HEK293 (cell line): ENCODE data around the gene MGLL.

Source experiments
- REST ChIP-seq: fragments of 450-650 bp; formaldehyde crosslinking; IDR thresholded peaks from 2 replicates; pipeline ENCODE4 v1.5.1; 2016; ENCODE audit warnings: missing biosample characterization, missing genetic modification characterization
- SETDB1 ChIP-seq: IDR thresholded peaks from one replicate; pipeline ENCODE4 v1.6.1; 2017; ENCODE audit warnings: mild to moderate bottlenecking, low read length, moderate library complexity, mixed read lengths; ENCODE audit not compliant: insufficient read length
- TCF7L2 ChIP-seq: IDR thresholded peaks from 2 replicates; pipeline ENCODE4 v1.6.1; 2011; ENCODE audit warnings: low read depth, mild to moderate bottlenecking, inconsistent platforms, low read length, moderate library complexity, borderline replicate concordance
- ZNF10 ChIP-seq: fragments of 450-650 bp; formaldehyde crosslinking; IDR thresholded peaks from 2 replicates; pipeline ENCODE4 v1.5.1; 2017; ENCODE audit warnings: missing biosample characterization, missing genetic modification characterization
- ZNF174 ChIP-seq: fragments of 450-650 bp; formaldehyde crosslinking; IDR thresholded peaks from 2 replicates; pipeline ENCODE4 v1.5.0; 2017; ENCODE audit warnings: missing biosample characterization, mild to moderate bottlenecking, missing genetic modification characterization
- ZNF175 ChIP-seq: fragments of 450-650 bp; formaldehyde crosslinking; IDR thresholded peaks from 2 replicates; pipeline ENCODE4 v1.5.1; 2016; ENCODE audit warnings: missing biosample characterization, missing genetic modification characterization
- ZNF274 ChIP-seq, 2 experiments: fragments of 200-500 bp in 1 of 2; fragments of 450-650 bp in 1 of 2; sonication (Bioruptor generic) in 1 of 2; formaldehyde crosslinking in 1 of 2; IDR thresholded peaks; 2 replicates each; pipeline versions ENCODE4 v1.5.1 to v1.6.1; 2014 to 2016; ENCODE audit warnings: borderline replicate concordance in 1 of 2, inconsistent platforms in 1 of 2, low read length in 1 of 2, missing biosample characterization in 1 of 2, missing genetic modification characterization in 1 of 2
- ZNF596 ChIP-seq: fragments of 450-650 bp; IDR thresholded peaks from 2 replicates; pipeline ENCODE4 v1.5.0; 2018; ENCODE audit warnings: missing biosample characterization, mild to moderate bottlenecking, missing genetic modification characterization, moderate library complexity
- ZNF777 ChIP-seq: fragments of 450-650 bp; formaldehyde crosslinking; IDR thresholded peaks from 2 replicates; pipeline ENCODE4 v1.5.1; 2017; ENCODE audit warnings: missing biosample characterization, missing genetic modification characterization, borderline replicate concordance
- TF ChIP-seq, protein P1 (sequence below): fragments of 450-650 bp; formaldehyde crosslinking; IDR thresholded peaks from 2 replicates; pipeline ENCODE4 v1.5.1; 2016; ENCODE audit warnings: missing biosample characterization, missing genetic modification characterization

- TF ChIP-seq TCF7L2, result no peak
- TF ChIP-seq, protein P1, sequence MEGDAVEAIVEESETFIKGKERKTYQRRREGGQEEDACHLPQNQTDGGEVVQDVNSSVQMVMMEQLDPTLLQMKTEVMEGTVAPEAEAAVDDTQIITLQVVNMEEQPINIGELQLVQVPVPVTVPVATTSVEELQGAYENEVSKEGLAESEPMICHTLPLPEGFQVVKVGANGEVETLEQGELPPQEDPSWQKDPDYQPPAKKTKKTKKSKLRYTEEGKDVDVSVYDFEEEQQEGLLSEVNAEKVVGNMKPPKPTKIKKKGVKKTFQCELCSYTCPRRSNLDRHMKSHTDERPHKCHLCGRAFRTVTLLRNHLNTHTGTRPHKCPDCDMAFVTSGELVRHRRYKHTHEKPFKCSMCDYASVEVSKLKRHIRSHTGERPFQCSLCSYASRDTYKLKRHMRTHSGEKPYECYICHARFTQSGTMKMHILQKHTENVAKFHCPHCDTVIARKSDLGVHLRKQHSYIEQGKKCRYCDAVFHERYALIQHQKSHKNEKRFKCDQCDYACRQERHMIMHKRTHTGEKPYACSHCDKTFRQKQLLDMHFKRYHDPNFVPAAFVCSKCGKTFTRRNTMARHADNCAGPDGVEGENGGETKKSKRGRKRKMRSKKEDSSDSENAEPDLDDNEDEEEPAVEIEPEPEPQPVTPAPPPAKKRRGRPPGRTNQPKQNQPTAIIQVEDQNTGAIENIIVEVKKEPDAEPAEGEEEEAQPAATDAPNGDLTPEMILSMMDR (tag by site-specific recombination), result no peak
- no peak for TF ChIP-seq ZNF10 (tag by site-specific recombination)
- no peak for TF ChIP-seq ZNF274 (IDR thresholded peaks at IDR 0.05; ENCODE audit: low read length)
- no peak for TF ChIP-seq ZNF274 (tag by site-specific recombination; IDR thresholded peaks at IDR 0.05; ENCODE audit: borderline replicate concordance)
- TF ChIP-seq ZNF777 (tag by site-specific recombination), result no peak
- no peak for TF ChIP-seq SETDB1
- TF ChIP-seq ZNF174, result no peak
- no peak for TF ChIP-seq ZNF596 (tag by site-specific recombination)
- no peak for TF ChIP-seq ZNF175 (tag by site-specific recombination)
- no peak for TF ChIP-seq REST (tag by site-specific recombination)
These were observed 16.8 kb upstream of the MGLL start for GRCh38 chr3:127839099-127839498.
